Rectal smooth muscle tissue (tissue), 1 donor: ENCODE results near the gene ELL.

Experiments
- H3K27ac ChIP-seq: one replicate; pipeline ENCODE4 v1.7.0; 2013; ENCODE audit warnings: low read depth, low read length, inconsistent platforms
- H3K27me3 ChIP-seq: one replicate; pipeline ENCODE4 v1.7.0; 2013; ENCODE audit warnings: low read length; ENCODE audit not compliant: control insufficient read depth, insufficient read depth
- H3K36me3 ChIP-seq: one replicate; pipeline ENCODE4 v1.7.0; 2013; ENCODE audit warnings: low read length; ENCODE audit not compliant: control insufficient read depth, insufficient read depth
- H3K4me1 ChIP-seq: one replicate; pipeline ENCODE4 v1.7.0; 2013; ENCODE audit warnings: low read length; ENCODE audit not compliant: control insufficient read depth, insufficient read depth
- H3K4me3 ChIP-seq: one replicate; pipeline ENCODE4 v1.7.0; 2013; ENCODE audit warnings: low read length
- H3K9ac ChIP-seq: one replicate; pipeline ENCODE4 v1.7.0; 2013; ENCODE audit warnings: low read length

The ELL gene

DNA sequence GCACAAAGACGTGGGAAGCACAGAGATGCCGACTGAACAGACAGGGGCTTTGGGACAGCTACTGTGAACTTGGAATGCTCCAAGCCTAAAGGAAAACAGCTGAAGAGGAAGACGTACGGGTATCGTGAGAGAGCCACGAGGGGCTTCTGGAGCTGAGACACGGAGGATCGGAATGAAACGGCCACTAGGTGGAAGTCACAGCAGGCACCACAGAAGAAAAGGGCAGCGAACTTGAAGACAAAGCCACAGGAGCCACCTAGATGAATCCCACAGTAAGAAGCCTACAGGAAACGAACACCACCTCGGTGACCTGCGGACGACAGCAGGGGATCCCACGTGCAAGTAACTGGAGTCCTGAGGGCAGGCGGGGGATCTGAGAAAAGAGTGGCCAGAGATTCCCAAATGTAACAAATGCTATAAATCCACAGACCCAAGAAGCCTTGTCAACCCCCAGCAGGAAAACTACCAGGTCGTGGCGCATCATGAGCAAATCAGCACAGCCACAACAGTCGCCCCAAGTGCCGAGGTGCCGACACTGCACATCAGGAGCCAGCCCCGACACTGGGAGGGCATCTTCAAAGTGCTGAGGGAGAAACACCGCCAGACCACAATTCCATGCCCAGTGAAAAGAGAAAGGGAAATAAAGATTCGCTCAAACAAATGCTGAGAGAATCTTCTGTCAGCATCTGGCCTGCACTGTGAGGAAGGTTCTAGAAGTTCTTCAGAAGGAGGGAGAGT lies 44.7 kb downstream of the ELL start:
- Histone ChIP-seq H3K4me3 (no peak overlapping the region), H3K27ac (no peak overlapping the region), H3K27me3 (no peaks in the 10 kb centered on the region), H3K36me3 (peaks cover 2% of the 10 kb centered on the region), H3K4me1 (peaks cover 8% of the 10 kb centered on the region), H3K9ac (no peak overlapping the region)

DNA sequence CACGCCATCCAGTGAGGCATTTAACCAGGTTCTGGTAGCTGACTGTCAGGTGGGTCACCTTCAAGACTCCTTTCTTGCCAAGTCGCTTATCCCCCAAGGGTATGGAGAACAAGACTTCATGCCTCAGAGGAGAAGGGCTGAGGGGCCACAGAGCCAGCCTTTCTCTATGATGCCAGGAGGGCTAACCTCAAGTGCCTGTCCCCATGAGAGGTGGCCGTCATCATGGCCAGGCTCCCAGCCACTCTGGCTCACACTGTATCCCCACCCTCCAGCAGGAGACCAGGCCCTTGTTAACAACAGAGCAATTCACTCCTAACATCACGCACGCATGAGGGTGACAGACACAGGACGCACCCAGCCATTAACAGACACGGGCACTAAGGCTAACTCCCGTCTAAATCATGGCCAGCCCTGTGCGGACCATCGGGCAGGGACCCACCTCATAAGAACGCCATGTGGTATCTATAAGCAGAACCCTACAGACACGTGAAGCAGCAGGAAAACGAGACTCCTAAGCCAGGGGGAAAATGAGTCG lies 45.3 kb downstream of the ELL start:
- Histone ChIP-seq H3K9ac (no peak overlapping the region), H3K27ac (no peak overlapping the region), H3K4me1 (peaks cover 8% of the 10 kb centered on the region), H3K36me3 (peaks cover 2% of the 10 kb centered on the region), H3K27me3 (no peaks in the 10 kb centered on the region), H3K4me3 (no peak overlapping the region)

DNA sequence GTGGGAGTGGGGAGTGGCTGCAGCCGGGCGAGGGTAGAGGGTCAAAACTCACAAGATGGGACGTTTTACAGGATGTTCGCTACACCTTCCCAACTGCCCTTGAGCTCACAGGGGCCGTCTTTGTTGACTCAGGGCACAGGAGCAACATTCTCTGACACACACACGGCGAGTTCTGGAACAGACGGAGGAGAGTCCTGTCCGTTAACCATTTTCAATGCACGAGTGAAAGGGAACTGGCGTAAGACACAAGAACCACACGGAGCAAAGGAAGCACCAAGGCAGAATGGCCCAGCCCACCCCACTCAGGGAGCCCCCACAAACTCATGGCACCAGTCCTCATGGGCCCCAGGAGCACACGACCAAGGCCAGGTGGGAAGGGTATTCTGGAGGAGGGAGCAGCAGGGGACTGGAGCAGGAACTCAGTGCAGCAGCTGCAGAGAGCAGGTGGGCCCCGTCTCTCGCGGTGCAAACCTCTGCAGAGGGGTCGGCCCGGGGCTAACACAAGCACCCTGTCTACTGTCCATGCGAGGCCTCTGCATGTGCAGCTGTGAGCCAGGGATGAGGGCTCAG lies 46.0 kb downstream of the ELL start:
- H3K4me1 ChIP-seq: peaks cover 8% of the 10 kb centered on the region
- H3K4me3 ChIP-seq: no peak overlapping the region
- no peak overlapping the region for H3K9ac ChIP-seq
- H3K36me3 ChIP-seq: peaks cover 2% of the 10 kb centered on the region
- H3K27me3 ChIP-seq: no peaks in the 10 kb centered on the region
- no peak overlapping the region for H3K27ac ChIP-seq

DNA sequence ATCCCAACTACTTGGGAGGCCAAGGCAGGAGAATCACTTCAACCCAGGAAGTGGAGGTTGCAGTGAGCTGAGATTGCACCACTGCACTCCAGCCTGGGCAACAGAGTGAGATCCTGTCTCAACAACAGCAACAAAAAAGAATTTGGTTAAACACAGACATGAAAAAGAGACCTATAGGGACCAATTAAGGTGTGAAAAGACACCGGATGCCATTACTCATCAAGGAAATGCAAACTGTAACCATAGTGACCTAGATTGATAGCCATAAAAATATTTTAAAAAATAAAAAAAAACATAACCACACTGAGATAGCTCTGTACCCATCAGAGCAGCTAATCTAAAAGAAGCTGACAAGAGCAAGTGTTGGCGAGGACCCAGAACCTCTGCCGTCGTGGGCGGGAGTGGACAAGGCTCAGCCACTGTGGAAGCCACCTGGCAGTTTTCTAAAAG lies 46.8 kb downstream of the ELL start:
- Histone ChIP-seq H3K4me1 (peaks cover 4% of the 10 kb centered on the region), H3K27ac (no peak overlapping the region), H3K27me3 (no peaks in the 10 kb centered on the region), H3K4me3 (no peak overlapping the region), H3K36me3 (peaks cover 2% of the 10 kb centered on the region), H3K9ac (no peak overlapping the region)

DNA sequence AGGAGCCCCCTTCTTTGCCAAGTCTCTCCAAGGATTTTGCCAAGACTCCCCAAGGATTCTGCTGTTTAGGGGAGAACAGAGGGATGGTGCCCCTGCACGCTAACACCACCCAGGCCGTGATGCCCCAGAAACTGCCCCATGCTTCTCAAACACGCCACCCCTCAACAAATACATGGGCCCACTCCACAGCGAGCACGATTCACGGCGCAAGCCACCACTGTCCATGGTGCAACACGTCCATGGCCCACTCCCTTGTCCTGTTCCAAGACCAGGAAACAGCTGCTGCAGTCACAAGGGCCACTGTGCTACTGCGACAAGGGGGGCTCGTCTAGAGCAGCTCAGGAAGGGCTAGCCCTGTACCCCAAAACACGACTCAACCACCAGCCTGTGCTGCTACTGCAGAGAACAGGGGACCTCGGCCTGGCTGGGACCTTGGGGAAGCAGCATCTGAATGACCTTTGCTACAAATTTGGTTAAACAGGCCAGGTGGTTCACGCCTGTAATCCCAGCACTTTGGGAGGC lies 47.4 kb downstream of the ELL start:
- peaks cover 4% of the 10 kb centered on the region for H3K4me1 ChIP-seq

DNA sequence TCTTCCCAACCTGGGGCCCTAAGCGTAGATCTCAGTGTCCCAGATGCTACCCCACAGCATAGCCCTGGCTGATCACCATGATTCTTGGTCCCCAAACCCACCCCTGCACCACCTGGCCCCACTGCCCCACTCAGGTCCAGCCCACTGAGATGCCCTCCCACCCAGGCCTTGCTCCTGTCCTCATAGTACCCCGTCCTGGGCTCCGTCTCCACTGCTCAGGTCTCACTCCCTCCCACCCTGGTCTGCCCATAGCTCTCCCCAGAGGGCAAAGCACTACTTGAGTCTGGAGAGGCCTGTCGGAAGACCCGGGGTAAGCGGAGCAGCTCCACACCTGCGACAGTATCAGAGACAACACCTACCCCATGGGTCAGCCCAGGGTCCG lies 48.2 kb downstream of the ELL start:
- Histone ChIP-seq H3K4me3 (no peak overlapping the region), H3K4me1 (no peaks in the 10 kb centered on the region), H3K27me3 (no peaks in the 10 kb centered on the region), H3K27ac (no peak overlapping the region), H3K36me3 (peaks cover 2% of the 10 kb centered on the region), H3K9ac (no peak overlapping the region)

More for the DNA sequence above, 47.4 kb downstream of the ELL start:
- no peaks in the 10 kb centered on the region for H3K27me3 ChIP-seq
- H3K4me3 ChIP-seq: no peak overlapping the region
- H3K27ac ChIP-seq: no peak overlapping the region
- H3K36me3 ChIP-seq: peaks cover 2% of the 10 kb centered on the region
- no peak overlapping the region for H3K9ac ChIP-seq

DNA sequence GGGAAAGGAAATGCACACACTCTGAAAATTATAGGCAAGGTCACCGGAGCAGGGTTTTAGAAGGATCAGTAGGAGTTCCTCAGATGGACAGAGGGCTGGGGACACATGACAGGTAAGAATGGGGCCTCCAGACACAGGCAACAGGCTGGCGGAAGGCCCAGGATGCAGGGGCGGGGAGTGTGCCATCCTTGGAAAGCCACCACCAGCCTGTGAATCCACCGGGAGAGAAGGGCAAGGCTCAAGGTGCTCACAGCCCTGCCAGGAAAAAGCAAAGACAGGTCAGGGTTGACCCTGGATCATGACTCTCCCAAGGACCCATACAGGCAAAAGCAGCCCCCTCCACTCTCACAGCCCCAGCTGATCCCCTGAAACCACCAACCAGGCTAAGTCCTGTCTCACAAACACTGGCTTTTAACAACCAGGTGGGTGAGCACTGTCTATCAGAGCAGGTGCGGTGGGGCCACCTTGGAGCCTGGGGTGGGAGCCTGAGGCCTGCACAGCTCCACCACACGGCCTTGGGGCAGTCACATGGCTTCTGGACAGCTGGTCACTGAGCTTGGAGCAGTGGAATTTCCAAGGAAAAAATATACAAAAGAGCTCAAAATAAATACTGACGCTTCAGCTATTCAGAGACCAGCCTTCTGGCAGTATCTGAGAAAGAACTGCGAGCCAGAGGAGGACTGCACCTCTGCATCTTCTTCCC lies 48.7 kb downstream of the ELL start:
- H3K27ac ChIP-seq: no peak overlapping the region
- H3K4me1 ChIP-seq: no peaks in the 10 kb centered on the region
- peaks cover 2% of the 10 kb centered on the region for H3K36me3 ChIP-seq
- no peak overlapping the region for H3K4me3 ChIP-seq
- H3K27me3 ChIP-seq: no peaks in the 10 kb centered on the region
- no peak overlapping the region for H3K9ac ChIP-seq

DNA sequence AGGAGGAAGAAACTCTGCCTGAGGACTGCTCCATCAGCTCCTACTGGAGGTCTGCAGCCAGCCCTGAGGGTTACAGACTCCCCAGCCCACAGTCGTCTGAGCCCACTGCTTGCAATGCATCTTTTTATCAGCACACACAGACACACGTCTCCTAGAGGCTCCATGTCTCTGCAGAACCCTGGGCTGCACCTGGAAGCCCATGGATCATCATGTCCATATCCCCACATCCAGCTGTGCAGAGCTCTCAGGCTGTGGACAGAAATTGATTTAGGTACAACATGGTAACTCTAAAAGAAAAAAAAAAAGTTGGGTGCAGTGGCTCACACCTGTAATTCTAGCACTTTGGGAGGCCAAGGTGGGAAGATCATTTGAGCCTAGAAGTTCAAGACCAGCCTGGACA lies 51.1 kb downstream of the ELL start:
- H3K9ac ChIP-seq: no peak overlapping the region
- peaks cover 2% of the 10 kb centered on the region for H3K36me3 ChIP-seq
- H3K27me3 ChIP-seq: no peaks in the 10 kb centered on the region
- H3K4me1 ChIP-seq: peaks cover 2% of the 10 kb centered on the region
- no peak overlapping the region for H3K27ac ChIP-seq
- no peak overlapping the region for H3K4me3 ChIP-seq

DNA sequence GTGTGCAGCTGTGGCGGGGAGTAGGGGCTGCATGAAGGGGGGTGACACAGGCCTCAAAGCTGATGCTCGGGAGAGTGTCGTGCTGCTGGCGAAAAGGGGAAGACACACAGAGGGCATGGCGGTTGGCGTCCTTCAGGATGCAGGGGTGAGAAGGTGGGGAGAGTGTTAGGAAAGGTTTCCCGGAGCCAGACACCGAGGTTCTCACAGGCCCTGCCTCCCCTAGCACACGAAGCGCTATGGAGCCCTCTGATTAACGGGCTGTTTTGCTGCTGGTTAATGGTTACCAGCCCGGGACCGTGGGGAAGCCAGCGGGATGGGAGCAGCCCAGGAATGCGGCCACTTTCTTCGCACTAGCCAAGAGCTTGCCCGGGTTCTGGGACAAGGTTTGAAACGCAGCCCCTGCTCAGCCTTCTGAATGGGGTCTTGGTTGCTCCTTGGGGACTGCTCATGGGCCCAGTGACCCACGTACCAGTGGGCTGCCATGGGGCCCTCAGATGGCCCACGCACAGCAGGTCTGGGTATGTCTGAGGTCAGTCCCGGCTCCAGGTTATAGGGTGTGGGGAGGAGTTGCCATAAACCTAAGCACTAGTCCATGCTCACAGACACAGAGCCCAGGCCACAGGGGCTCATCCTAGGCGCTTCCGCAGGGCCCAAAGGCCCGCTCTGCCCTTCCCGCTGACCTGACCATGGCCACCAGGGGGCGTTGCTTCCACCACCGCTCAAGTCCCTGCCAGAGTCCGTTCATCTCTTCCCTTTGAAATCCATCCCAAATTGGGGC lies 52.6 kb downstream of the ELL start:
- H3K27ac ChIP-seq: no peak overlapping the region

DNA sequence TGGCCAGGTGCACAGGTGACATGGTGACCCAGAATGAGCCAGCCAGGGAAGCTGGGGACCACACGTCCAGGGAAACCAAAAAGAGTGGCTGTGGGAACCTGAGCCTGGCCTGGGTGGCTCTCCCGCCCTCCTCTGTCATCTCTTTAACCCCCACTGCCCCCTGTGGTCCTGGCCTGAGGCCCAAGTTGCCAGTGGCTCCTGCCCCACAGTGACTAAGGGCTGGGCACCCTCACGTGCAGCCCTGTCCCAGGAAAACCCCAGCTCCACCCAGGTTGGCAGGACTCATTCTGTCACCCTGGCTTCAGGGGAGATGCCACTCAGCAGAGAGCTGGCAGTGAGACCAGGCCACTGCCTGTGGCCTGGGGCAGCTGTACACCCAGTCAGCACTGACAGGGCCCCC lies 53.4 kb downstream of the ELL start:
- no peaks in the 10 kb centered on the region for H3K27me3 ChIP-seq
- H3K36me3 ChIP-seq: peaks cover 6% of the 10 kb centered on the region
- H3K27ac ChIP-seq: no peak overlapping the region
- H3K4me1 ChIP-seq: peaks cover 20% of the 10 kb centered on the region
- no peak overlapping the region for H3K9ac ChIP-seq
- H3K4me3 ChIP-seq: no peak overlapping the region

More for the DNA sequence above, 52.6 kb downstream of the ELL start:
- Histone ChIP-seq H3K36me3 (peaks cover 6% of the 10 kb centered on the region), H3K4me1 (peaks cover 17% of the 10 kb centered on the region), H3K27me3 (no peaks in the 10 kb centered on the region), H3K9ac (no peak overlapping the region), H3K4me3 (no peak overlapping the region)

DNA sequence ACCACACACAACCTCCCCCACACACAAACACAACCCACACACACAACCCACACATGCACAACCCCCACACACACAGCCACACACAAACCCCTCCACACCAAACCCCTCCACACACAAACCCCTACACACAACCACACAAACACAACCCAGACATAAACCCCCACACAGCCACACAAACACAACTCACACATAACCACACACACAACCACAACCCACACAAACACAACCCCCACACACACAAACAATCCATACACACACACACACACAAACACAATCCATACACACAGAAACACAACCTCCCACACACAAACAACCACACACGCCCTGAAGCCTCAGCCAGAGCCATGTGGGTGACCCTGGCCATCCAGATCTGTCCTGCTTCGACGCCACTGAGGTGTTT lies 53.9 kb downstream of the ELL start:
- Histone ChIP-seq H3K4me1 (peaks cover 20% of the 10 kb centered on the region), H3K27me3 (no peaks in the 10 kb centered on the region), H3K27ac (no peak overlapping the region), H3K9ac (no peak overlapping the region), H3K4me3 (no peak overlapping the region), H3K36me3 (peaks cover 6% of the 10 kb centered on the region)

DNA sequence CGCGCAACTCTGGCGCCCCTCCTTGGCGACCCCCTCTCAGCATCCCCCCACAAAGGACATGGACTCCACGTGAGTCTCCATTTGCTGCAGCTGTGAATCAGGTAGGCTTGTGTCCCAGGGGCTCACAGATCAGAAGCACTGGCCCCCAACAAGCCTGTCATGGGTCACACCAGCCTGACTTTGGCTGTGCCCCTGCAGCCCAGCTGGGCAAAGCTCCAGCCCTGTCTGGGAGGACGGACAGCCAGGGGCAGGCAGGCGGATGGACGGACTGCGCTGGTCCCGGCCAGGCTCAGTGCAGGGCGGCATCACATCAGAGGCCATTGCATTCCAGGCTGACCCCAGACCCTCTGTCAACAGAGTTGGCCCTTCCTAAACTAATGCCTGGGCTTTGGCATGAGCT lies 55.5 kb downstream of the ELL start:
- Histone ChIP-seq H3K27ac (no peak overlapping the region), H3K9ac (no peak overlapping the region), H3K27me3 (no peaks in the 10 kb centered on the region), H3K36me3 (peaks cover 6% of the 10 kb centered on the region), H3K4me3 (no peak overlapping the region), H3K4me1 (peaks cover 25% of the 10 kb centered on the region)
